ENCODE measurements around the gene ADAMTSL1.

ADAMTSL1 gene

GRCh38 chr9:18728642-18729041 lies 254.7 kb downstream of the ADAMTSL1 start:
- DNase-seq (ENCODE audit: low read depth in 2 of 2), result no peak
- TF ChIP-seq CTCF (IDR thresholded peaks at IDR 0.05; ENCODE audit: low read depth, low read length), result no peak
- H3K4me3 ChIP-seq (replicated peaks in 1 of 2; ENCODE audit: low read depth in 2 of 2, low read length in 2 of 2), result no peak overlapping the region

- DNase-seq (ENCODE audit: low read depth in 2 of 2), result no peak
- TF ChIP-seq CTCF (IDR thresholded peaks at IDR 0.05; ENCODE audit: low read depth, low read length), result no peak
- no peak overlapping the region for H3K4me3 ChIP-seq (replicated peaks in 1 of 2; ENCODE audit: low read depth in 2 of 2, low read length in 2 of 2)
Observed at GRCh38 chr9:18730241-18730640, 256.3 kb downstream of the ADAMTSL1 start.

GRCh38 chr9:18739127-18739526 lies 265.2 kb downstream of the ADAMTSL1 start:
- TF ChIP-seq CTCF (IDR thresholded peaks at IDR 0.05; ENCODE audit: low read depth, low read length), result no peak
- DNase-seq (ENCODE audit: low read depth in 2 of 2), result no peak
- no peak overlapping the region for H3K4me3 ChIP-seq (replicated peaks in 1 of 2; ENCODE audit: low read depth in 2 of 2, low read length in 2 of 2)

GRCh38 chr9:18739641-18740318 lies 265.8 kb downstream of the ADAMTSL1 start:
- no peak for TF ChIP-seq CTCF (IDR thresholded peaks at IDR 0.05; ENCODE audit: low read depth, low read length)
- no peak for DNase-seq (ENCODE audit: low read depth in 2 of 2)
- no peak overlapping the region for H3K4me3 ChIP-seq (replicated peaks in 1 of 2; ENCODE audit: low read depth in 2 of 2, low read length in 2 of 2)

- H3K4me3 ChIP-seq (replicated peaks in 1 of 2; ENCODE audit: low read depth in 2 of 2, low read length in 2 of 2), result no peak overlapping the region
- no peak for DNase-seq (ENCODE audit: low read depth in 2 of 2)
- no peak for TF ChIP-seq CTCF (IDR thresholded peaks at IDR 0.05; ENCODE audit: low read depth, low read length)
Observed at GRCh38 chr9:18741359-18741758, 267.4 kb downstream of the ADAMTSL1 start.

- no peak for TF ChIP-seq CTCF (IDR thresholded peaks at IDR 0.05; ENCODE audit: low read depth, low read length)
- no peak for DNase-seq (ENCODE audit: low read depth in 2 of 2)
- H3K4me3 ChIP-seq (replicated peaks in 1 of 2; ENCODE audit: low read depth in 2 of 2, low read length in 2 of 2), result no peak overlapping the region
Observed at GRCh38 chr9:18741945-18742344, 268.0 kb downstream of the ADAMTSL1 start.

- no peak overlapping the region for H3K4me3 ChIP-seq (replicated peaks in 1 of 2; ENCODE audit: low read depth in 2 of 2, low read length in 2 of 2)
- no peak for DNase-seq (ENCODE audit: low read depth in 2 of 2)
- no peak for TF ChIP-seq CTCF (IDR thresholded peaks at IDR 0.05; ENCODE audit: low read depth, low read length)
Observed at GRCh38 chr9:18743421-18743820, 269.5 kb downstream of the ADAMTSL1 start.
